K562 (cell line): Measurements from ENCODE around the gene FRK. TPM values are rescaled to one million over a fixed set of nuclear protein-coding genes. Genes with fewer than 3 reads are reported as not detected.

Source experiments
- C11orf30 ChIP-seq: fragments of 450-650 bp; IDR thresholded peaks from 2 replicates; pipeline ENCODE4 v1.6.1; 2016; ENCODE audit warnings: low read depth, mild to moderate bottlenecking
- ZBTB7A ChIP-seq: IDR thresholded peaks from 2 replicates; pipeline ENCODE4 v1.6.1; 2011; ENCODE audit warnings: low read depth, mild to moderate bottlenecking, low read length, moderate library complexity, borderline replicate concordance; ENCODE audit not compliant: control insufficient read depth
- ZNF507 ChIP-seq: conservative IDR thresholded peaks from 2 replicates; pipeline ENCODE4 v1.6.1; 2017; ENCODE audit warnings: missing genetic modification characterization, missing compliant biosample characterization
- polyA plus RNA-seq, 8 experiments: library from polyadenylated mRNA; depleted of rRNA in 4 of 8; stranded (reverse) in 5 of 8; unstranded in 3 of 8; fragments of >200 nt; fragmentation: Nextera tagmentation in 2 of 8; fragmentation: Illumina TruSeq in 1 of 8; extraction: Ambion mirVana in 2 of 8; extraction: Trizol in 1 of 8; gene quantifications; 2 replicates each; pipeline versions ENCODE4 v1.2.1 to v1.2.3, GENCODE V29; 2011 to 2014; ENCODE audit warnings: inconsistent platforms in 1 of 8, missing spikeins in 1 of 8
- total RNA-seq, 7 experiments: library from RNA; depleted of rRNA in 6 of 7; stranded (reverse); fragments of >200 nt in 6 of 7; fragmentation: Illumina TruSeq in 2 of 7; extraction: Trizol in 2 of 7; gene quantifications; 2 replicates each; pipeline versions ENCODE4 v1.2.1 to v1.2.3, GENCODE V29; 2011 to 2021; ENCODE audit warnings: low replicate concordance in 1 of 7
- TF ChIP-seq, protein P1 (sequence below): IDR thresholded peaks from 3 replicates; pipeline ENCODE4 v1.6.1; 2011; ENCODE audit warnings: borderline replicate concordance, mild to moderate bottlenecking, moderate library complexity; ENCODE audit not compliant: insufficient read length; ENCODE audit errors: extremely low read depth
- TF ChIP-seq, protein P2 (sequence below), 2 experiments: IDR thresholded peaks; 2 replicates each; pipeline ENCODE4 v1.6.1; 2012; ENCODE audit warnings: improper control_type of control experiment in 2 of 2, low read depth in 2 of 2, low read length in 2 of 2, borderline replicate concordance in 1 of 2
- TF ChIP-seq, protein P3 (sequence below), 3 experiments: fragments of 200-800 bp in 1 of 3; fragments of 250-450 bp in 1 of 3; fragments of 450-650 bp in 1 of 3; sonication (Bioruptor Pico) in 1 of 3; sonication (Bioruptor generic) in 1 of 3; formaldehyde crosslinking in 1 of 3; IDR thresholded peaks; 2 replicates each; pipeline versions ENCODE4 v1.6.1 to v1.8.0; 2016 to 2022; ENCODE audit warnings: mild to moderate bottlenecking in 2 of 3, missing genetic modification characterization in 2 of 3, missing compliant biosample characterization in 1 of 3, moderate library complexity in 1 of 3
- TF ChIP-seq, protein P4 (sequence below): IDR thresholded peaks from 2 replicates; pipeline ENCODE4 v1.6.1; 2014; ENCODE audit warnings: antibody characterized with exemption

FRK gene
- total and polyA plus RNA-seq, 9 of the 15 experiments (the other 6 are each of a cell fraction or from before 2014, with no cell fraction given): 0.01 to 0.29 (median 0.09) TPM

DNA sequence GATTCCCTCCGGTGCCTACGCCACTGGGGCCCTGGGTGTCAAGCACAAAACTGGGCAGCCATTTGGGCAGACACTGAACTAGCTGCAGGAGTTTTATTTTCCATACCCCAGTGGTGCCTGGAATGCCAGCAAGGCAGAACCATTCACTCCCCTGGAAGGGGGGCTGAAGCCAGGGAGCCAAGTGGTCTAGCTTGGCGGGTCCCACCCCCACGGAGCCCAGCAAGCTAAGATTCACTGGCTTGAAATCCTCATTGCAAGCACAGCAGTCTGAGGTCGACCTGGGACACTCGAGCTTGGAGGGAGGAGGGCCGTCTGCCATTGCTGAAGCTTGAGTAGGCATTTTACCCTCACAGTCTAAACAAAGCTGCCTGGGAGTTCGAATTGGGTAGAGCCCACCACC, 125.3 kb downstream of the FRK start (continued):
- TF ChIP-seq, protein P1, sequence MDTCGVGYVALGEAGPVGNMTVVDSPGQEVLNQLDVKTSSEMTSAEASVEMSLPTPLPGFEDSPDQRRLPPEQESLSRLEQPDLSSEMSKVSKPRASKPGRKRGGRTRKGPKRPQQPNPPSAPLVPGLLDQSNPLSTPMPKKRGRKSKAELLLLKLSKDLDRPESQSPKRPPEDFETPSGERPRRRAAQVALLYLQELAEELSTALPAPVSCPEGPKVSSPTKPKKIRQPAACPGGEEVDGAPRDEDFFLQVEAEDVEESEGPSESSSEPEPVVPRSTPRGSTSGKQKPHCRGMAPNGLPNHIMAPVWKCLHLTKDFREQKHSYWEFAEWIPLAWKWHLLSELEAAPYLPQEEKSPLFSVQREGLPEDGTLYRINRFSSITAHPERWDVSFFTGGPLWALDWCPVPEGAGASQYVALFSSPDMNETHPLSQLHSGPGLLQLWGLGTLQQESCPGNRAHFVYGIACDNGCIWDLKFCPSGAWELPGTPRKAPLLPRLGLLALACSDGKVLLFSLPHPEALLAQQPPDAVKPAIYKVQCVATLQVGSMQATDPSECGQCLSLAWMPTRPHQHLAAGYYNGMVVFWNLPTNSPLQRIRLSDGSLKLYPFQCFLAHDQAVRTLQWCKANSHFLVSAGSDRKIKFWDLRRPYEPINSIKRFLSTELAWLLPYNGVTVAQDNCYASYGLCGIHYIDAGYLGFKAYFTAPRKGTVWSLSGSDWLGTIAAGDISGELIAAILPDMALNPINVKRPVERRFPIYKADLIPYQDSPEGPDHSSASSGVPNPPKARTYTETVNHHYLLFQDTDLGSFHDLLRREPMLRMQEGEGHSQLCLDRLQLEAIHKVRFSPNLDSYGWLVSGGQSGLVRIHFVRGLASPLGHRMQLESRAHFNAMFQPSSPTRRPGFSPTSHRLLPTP: no peak
- TF ChIP-seq, protein P2, sequence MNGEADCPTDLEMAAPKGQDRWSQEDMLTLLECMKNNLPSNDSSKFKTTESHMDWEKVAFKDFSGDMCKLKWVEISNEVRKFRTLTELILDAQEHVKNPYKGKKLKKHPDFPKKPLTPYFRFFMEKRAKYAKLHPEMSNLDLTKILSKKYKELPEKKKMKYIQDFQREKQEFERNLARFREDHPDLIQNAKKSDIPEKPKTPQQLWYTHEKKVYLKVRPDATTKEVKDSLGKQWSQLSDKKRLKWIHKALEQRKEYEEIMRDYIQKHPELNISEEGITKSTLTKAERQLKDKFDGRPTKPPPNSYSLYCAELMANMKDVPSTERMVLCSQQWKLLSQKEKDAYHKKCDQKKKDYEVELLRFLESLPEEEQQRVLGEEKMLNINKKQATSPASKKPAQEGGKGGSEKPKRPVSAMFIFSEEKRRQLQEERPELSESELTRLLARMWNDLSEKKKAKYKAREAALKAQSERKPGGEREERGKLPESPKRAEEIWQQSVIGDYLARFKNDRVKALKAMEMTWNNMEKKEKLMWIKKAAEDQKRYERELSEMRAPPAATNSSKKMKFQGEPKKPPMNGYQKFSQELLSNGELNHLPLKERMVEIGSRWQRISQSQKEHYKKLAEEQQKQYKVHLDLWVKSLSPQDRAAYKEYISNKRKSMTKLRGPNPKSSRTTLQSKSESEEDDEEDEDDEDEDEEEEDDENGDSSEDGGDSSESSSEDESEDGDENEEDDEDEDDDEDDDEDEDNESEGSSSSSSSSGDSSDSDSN (IDR thresholded peaks at IDR 0.05; ENCODE audit: borderline replicate concordance in 1 of 2, low read depth in 2 of 2, low read length in 2 of 2): no peak
- TF ChIP-seq C11orf30 (no peak), ZNF507 (tag) (no peak), ZBTB7A (no peak)
- TF ChIP-seq, protein P3, sequence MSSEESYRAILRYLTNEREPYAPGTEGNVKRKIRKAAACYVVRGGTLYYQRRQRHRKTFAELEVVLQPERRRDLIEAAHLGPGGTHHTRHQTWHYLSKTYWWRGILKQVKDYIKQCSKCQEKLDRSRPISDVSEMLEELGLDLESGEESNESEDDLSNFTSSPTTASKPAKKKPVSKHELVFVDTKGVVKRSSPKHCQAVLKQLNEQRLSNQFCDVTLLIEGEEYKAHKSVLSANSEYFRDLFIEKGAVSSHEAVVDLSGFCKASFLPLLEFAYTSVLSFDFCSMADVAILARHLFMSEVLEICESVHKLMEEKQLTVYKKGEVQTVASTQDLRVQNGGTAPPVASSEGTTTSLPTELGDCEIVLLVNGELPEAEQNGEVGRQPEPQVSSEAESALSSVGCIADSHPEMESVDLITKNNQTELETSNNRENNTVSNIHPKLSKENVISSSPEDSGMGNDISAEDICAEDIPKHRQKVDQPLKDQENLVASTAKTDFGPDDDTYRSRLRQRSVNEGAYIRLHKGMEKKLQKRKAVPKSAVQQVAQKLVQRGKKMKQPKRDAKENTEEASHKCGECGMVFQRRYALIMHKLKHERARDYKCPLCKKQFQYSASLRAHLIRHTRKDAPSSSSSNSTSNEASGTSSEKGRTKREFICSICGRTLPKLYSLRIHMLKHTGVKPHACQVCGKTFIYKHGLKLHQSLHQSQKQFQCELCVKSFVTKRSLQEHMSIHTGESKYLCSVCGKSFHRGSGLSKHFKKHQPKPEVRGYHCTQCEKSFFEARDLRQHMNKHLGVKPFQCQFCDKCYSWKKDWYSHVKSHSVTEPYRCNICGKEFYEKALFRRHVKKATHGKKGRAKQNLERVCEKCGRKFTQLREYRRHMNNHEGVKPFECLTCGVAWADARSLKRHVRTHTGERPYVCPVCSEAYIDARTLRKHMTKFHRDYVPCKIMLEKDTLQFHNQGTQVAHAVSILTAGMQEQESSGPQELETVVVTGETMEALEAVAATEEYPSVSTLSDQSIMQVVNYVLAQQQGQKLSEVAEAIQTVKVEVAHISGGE (CRISPR knock-in tag; IDR thresholded peaks at IDR 0.05): no peak
- TF ChIP-seq, protein P4, sequence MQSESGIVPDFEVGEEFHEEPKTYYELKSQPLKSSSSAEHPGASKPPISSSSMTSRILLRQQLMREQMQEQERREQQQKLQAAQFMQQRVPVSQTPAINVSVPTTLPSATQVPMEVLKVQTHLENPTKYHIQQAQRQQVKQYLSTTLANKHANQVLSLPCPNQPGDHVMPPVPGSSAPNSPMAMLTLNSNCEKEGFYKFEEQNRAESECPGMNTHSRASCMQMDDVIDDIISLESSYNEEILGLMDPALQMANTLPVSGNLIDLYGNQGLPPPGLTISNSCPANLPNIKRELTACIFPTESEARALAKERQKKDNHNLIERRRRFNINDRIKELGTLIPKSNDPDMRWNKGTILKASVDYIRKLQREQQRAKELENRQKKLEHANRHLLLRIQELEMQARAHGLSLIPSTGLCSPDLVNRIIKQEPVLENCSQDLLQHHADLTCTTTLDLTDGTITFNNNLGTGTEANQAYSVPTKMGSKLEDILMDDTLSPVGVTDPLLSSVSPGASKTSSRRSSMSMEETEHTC: no peak
